GM10266 (cell line): ENCODE results near the gene OMA1.

ENCODE experiments used
- DNase-seq: peaks from one replicate; pipeline ENCODE4 v3.0.0; 2012; ENCODE audit errors: extremely low spot score
- TF ChIP-seq, protein P1 (sequence below): IDR thresholded peaks from 2 replicates; pipeline ENCODE4 v1.5.1; 2012; ENCODE audit warnings: mild to moderate bottlenecking, low read depth; ENCODE audit not compliant: control insufficient read depth, insufficient read depth; ENCODE audit errors: missing control alignments

Gene OMA1

DNA sequence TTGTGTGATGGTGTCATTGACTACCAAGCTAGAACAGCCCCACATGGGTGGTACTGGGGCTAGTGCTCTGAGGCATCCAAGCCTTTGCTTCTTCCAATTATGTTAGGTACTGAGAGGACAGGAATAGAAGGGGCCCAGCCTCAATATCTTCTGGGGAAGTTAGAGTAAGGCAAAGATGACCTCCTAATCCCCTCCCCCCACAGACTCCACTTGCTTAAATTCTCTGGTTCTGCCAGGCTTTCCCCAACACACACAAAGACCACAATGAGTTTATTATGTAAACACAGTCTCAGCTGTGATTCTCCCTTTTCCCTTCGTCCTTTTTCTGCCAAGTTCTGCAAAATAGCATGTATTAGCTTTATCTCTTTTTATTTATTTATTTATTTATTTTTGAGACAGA, 33.7 kb upstream of the OMA1 start:
- TF ChIP-seq, protein P1, sequence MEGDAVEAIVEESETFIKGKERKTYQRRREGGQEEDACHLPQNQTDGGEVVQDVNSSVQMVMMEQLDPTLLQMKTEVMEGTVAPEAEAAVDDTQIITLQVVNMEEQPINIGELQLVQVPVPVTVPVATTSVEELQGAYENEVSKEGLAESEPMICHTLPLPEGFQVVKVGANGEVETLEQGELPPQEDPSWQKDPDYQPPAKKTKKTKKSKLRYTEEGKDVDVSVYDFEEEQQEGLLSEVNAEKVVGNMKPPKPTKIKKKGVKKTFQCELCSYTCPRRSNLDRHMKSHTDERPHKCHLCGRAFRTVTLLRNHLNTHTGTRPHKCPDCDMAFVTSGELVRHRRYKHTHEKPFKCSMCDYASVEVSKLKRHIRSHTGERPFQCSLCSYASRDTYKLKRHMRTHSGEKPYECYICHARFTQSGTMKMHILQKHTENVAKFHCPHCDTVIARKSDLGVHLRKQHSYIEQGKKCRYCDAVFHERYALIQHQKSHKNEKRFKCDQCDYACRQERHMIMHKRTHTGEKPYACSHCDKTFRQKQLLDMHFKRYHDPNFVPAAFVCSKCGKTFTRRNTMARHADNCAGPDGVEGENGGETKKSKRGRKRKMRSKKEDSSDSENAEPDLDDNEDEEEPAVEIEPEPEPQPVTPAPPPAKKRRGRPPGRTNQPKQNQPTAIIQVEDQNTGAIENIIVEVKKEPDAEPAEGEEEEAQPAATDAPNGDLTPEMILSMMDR = no peak
- no peak for DNase-seq

DNA sequence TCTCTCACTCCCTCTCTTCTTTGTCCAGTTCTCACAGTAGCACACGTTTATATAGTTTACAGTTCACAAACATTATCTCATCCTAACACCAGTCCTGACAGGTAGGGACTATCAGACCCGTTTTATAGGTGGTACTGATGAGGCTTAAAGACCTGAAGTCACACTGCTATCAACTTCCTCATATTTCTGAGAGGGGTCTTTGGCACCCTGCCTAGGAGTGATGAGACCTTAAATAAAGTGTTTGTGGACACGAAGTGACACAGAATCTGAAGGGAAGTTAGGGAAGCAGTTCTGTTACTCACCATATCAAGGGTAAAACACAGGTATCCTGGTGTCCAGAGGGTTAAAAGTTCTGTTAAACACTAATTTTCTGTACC, 31.1 kb upstream of the OMA1 start:
- DNase-seq = no peak
- TF ChIP-seq, protein P1 = no peak

DNA sequence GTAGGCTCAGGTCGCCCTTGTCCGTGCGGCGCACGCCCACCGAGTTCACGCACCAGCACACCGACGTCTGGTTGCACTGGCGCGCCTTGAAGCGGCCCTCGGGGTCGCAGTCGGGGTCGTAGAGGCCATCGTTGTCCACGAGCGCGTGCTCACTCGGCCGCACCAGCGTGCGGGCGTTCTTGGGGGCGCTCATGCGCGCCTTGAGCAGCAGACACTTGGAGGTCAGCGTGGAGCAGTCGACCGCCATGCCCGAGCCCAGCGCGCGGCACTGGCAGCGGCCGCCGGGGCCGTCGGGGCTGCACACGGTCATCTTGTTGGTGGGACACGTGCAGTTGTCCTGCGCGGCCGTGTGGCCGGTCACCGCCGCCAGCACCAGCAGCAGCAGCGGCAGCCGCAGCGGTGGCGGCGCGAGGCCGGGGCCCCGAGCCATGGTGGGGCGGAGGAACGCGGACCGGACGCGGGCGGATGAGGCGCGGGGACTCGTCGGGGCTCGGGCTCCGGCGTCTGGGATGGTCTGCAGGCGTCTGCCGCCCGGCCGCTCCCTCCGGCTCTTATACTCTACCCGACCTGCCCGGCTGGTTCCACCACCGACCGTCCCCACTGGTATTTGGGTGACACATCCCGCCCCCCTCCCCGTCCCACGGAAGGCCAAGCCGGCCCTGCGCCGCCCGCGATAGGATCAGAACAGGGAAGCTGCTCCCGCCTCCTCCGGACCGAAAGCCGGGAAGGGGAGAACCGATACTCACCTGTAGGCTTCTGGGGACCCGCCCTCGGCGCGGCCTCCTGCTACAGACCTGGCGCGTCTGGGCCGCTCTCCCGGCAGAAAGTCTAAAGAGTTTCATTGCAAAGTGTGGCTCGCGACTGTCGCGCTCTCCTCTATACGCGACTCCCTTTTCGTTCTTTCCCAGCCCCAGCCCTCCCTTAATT, 30.5 kb upstream of the OMA1 start, which contains the start of gene TACSTD2:
TACSTD2 (minus strand) TSS at position 526 of the 927 bp plus-strand sequence; CDS start at position 430, 96 bp downstream.
- TF ChIP-seq, protein P1 = no peak
- DNase-seq = no peak

DNA sequence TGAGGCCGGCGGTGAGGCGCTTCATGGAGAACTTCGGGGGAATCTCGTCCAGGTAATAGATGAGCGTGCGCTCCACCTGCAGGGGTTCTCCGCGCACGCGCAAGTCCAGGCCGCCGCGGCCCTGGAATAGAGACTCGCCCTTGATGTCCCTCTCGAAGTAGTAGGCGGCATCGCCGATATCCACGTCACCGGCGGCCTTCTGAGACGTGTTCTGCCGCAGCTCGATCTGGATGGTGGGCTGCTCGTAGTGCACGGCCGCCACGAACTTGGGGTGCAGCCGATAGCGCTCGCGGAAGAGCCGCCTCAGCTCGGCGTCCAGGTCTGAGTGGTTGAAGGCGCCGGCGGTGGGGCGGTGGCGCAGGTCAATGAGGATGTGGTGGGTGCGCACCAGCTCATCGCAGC, 29.8 kb upstream of the OMA1 start:
- TF ChIP-seq, protein P1 = no peak
- DNase-seq = no peak

DNA sequence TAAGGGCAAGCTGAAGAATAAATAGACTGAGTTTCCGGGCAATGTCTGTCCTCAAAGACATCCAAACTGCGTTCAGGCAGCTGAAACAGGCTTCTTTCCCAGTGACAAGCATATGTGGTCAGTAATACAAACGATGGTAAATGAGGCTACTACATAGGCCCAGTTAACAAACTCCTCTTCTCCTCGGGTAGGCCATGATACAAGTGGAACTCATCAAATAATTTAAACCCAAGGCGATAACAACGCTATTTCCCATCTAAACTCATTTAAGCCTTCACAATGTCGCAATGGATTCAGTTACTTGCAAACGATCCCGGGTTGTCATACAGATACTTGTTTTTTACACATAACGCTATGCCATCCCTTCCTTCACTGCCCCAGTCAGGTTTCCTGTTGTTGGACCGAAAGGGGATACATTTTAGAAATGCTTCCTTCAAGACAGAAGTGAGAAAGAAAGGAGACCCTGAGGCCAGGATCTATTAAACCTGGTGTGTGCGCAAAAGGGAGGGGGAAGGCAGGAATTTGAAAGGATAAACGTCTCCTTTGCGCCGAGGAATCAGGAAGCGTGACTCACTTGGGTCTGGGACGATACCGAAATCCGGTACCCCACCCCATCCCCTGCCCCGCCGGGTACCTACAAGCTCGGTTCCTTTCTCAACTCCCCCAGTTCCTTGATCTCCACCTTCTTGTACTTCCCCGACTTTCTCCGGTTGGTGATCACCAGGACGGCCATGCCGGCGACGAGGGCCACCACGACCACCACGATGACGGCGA, 29.2 kb upstream of the OMA1 start:
- TF ChIP-seq, protein P1 = no peak
- no peak for DNase-seq

DNA sequence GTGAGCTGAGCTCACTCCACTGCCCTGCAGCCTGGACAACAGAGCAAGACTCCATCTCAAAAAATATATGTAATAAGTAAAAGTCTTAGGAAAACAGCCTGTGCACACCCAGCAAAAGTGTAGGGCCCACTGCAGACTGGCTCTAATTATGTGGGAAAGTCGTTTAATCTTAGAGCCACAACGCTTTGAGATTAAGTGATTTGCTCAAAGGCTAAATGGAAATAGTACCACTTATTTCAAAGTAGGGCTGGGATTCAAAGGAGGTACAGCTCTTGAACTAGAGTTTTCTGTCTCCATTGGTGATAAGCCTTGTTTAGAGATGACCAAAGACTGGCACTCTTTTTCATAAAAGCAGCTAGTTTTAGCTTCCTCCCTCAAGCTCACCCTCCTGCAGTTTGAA, 28.3 kb upstream of the OMA1 start:
- TF ChIP-seq, protein P1 = no peak

More for the DNA sequence above, 28.3 kb upstream of the OMA1 start:
- DNase-seq = no peak
